ENCODE results near the gene DDX11.
"Not testable (repeated sequence)": the region's sequence is repeated elsewhere in the genome, so short reads cannot be mapped to it uniquely, and the experiment has no call there.

DNA sequence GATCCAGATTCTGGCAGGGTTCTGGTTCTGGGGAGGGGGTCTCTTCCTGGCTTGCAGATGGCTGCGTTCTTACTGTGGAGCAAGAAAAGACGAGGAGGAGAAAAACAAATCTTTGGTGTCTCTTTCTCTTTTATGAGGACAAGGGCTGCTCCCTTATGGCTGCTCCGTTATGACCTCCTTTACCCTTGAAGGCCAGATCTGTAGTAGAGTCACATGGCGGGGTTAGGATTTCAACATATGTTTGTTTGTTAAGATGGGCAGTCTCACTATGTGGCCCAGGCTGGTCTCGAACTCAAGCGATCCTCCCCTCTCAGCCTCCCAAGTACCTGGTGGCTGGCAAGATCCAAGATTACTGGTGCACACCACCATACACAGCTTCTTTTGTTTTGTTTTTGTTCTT is 5.8 kb downstream of the DDX11 start:
- TF ChIP-seq POLR2AphosphoS5 (IDR thresholded peaks at IDR 0.05); TAF1 (IDR thresholded peaks at IDR 0.05; ENCODE audit: low read depth); MXI1 (conservative IDR thresholded peaks at IDR 0.05; ENCODE audit: poor library complexity, severe bottlenecking); RAD21 (conservative IDR thresholded peaks at IDR 0.05); EP300 (conservative IDR thresholded peaks at IDR 0.05; ENCODE audit: poor library complexity, severe bottlenecking); SMC3 (conservative IDR thresholded peaks at IDR 0.05; ENCODE audit: poor library complexity); EZH2 (IDR thresholded peaks at IDR 0.05; ENCODE audit: borderline replicate concordance, insufficient read depth, low read length, poor library complexity, severe bottlenecking): not testable (repeated sequence)
- TF ChIP-seq, protein P1, sequence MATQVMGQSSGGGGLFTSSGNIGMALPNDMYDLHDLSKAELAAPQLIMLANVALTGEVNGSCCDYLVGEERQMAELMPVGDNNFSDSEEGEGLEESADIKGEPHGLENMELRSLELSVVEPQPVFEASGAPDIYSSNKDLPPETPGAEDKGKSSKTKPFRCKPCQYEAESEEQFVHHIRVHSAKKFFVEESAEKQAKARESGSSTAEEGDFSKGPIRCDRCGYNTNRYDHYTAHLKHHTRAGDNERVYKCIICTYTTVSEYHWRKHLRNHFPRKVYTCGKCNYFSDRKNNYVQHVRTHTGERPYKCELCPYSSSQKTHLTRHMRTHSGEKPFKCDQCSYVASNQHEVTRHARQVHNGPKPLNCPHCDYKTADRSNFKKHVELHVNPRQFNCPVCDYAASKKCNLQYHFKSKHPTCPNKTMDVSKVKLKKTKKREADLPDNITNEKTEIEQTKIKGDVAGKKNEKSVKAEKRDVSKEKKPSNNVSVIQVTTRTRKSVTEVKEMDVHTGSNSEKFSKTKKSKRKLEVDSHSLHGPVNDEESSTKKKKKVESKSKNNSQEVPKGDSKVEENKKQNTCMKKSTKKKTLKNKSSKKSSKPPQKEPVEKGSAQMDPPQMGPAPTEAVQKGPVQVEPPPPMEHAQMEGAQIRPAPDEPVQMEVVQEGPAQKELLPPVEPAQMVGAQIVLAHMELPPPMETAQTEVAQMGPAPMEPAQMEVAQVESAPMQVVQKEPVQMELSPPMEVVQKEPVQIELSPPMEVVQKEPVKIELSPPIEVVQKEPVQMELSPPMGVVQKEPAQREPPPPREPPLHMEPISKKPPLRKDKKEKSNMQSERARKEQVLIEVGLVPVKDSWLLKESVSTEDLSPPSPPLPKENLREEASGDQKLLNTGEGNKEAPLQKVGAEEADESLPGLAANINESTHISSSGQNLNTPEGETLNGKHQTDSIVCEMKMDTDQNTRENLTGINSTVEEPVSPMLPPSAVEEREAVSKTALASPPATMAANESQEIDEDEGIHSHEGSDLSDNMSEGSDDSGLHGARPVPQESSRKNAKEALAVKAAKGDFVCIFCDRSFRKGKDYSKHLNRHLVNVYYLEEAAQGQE (IDR thresholded peaks at IDR 0.05; ENCODE audit: borderline replicate concordance): not testable (repeated sequence)
- TF ChIP-seq, protein P2, sequence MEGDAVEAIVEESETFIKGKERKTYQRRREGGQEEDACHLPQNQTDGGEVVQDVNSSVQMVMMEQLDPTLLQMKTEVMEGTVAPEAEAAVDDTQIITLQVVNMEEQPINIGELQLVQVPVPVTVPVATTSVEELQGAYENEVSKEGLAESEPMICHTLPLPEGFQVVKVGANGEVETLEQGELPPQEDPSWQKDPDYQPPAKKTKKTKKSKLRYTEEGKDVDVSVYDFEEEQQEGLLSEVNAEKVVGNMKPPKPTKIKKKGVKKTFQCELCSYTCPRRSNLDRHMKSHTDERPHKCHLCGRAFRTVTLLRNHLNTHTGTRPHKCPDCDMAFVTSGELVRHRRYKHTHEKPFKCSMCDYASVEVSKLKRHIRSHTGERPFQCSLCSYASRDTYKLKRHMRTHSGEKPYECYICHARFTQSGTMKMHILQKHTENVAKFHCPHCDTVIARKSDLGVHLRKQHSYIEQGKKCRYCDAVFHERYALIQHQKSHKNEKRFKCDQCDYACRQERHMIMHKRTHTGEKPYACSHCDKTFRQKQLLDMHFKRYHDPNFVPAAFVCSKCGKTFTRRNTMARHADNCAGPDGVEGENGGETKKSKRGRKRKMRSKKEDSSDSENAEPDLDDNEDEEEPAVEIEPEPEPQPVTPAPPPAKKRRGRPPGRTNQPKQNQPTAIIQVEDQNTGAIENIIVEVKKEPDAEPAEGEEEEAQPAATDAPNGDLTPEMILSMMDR (IDR thresholded peaks at IDR 0.05; ENCODE audit: poor library complexity, severe bottlenecking): not testable (repeated sequence)

All from neural cell (in vitro differentiated cells).